SK-N-SH (cell line): Measurements from ENCODE around the gene PRRC2B. TPM values are rescaled to one million over a fixed set of nuclear protein-coding genes. Genes with fewer than 3 reads are reported as not detected.

Experiments
- CTCF ChIA-PET: fragments of 300-600, 350-600 bp; formaldehyde crosslinking; extraction: SDS; loops from one replicate; lab custom pipeline; 2021; lab: Yijun Ruan, JAX
- POLR2A ChIA-PET: fragments of 350-600 bp; sonication (Branson Sonifier 250); formaldehyde crosslinking; extraction: SDS; loops from one replicate; lab custom pipeline; 2020; ENCODE audit warnings: antibody characterized with exemption, inconsistent platforms; lab: Yijun Ruan, JAX
- DNase-seq: peaks from one replicate; pipeline ENCODE4 v3.0.0; 2012
- H2AFZ ChIP-seq: fragments of 200-600 bp; sonication (generic); 2 replicates; pipeline ENCODE4 v1.8.1; 2016; ENCODE audit warnings: antibody characterized with exemption, mild to moderate bottlenecking, low read depth
- H3F3A ChIP-seq: fragments of 200-600 bp; sonication (generic); replicated peaks from 2 replicates; pipeline ENCODE3; 2016; ENCODE audit warnings: antibody characterized with exemption, mild to moderate bottlenecking; ENCODE audit not compliant: insufficient read depth
- H3K27ac ChIP-seq, 2 experiments: fragments of 200-500 bp in 1 of 2; fragments of 200-600 bp in 1 of 2; sonication (Bioruptor generic) in 1 of 2; sonication (generic), shearing (Covaris generic) in 1 of 2; 2 replicates each; pipeline versions ENCODE4 v1.5.1 to v1.6.1; 2014 to 2016; ENCODE audit warnings: low read depth in 2 of 2, inconsistent platforms in 1 of 2, low read length in 1 of 2, mild to moderate bottlenecking in 1 of 2, mixed read lengths in 1 of 2
- H3K27me3 ChIP-seq: fragments of 200-600 bp; sonication (generic), shearing (Covaris generic); 2 replicates; pipeline ENCODE4 v1.6.1; 2016; ENCODE audit warnings: mixed run types; ENCODE audit not compliant: insufficient read depth
- H3K36me3 ChIP-seq, 2 experiments: fragments of 200-500 bp in 1 of 2; fragments of 200-600 bp in 1 of 2; sonication (Bioruptor generic) in 1 of 2; sonication (generic) in 1 of 2; replicated peaks in 1 of 2; 2 replicates each; pipeline versions ENCODE3 to v1.5.1; 2014 to 2016; ENCODE audit warnings: low read length in 1 of 2, mild to moderate bottlenecking in 1 of 2; ENCODE audit not compliant: insufficient read depth in 2 of 2, control insufficient read depth in 1 of 2
- H3K4me1 ChIP-seq, 2 experiments: fragments of 200-500 bp in 1 of 2; fragments of 200-600 bp in 1 of 2; sonication (Bioruptor generic) in 1 of 2; sonication (generic), shearing (Covaris generic) in 1 of 2; 2 replicates each; pipeline versions ENCODE4 v1.5.1 to v1.6.1; 2014 to 2016; ENCODE audit warnings: low read depth in 1 of 2, low read length in 1 of 2, mixed run types in 1 of 2; ENCODE audit not compliant: insufficient read depth in 2 of 2, control insufficient read depth in 1 of 2
- H3K4me2 ChIP-seq: fragments of 200-600 bp; sonication (generic), shearing (Covaris generic); 2 replicates; pipeline ENCODE4 v1.6.1; 2017; ENCODE audit warnings: mixed run types
- H3K4me3 ChIP-seq, 2 experiments: fragments of 200-500 bp in 1 of 2; fragments of 200-600 bp in 1 of 2; sonication (Bioruptor generic) in 1 of 2; sonication (generic), shearing (Covaris generic) in 1 of 2; 2 replicates each; pipeline versions ENCODE4 v1.5.1 to v1.8.1; 2014 to 2016; ENCODE audit warnings: low read depth in 2 of 2, inconsistent platforms in 1 of 2, low read length in 1 of 2, mild to moderate bottlenecking in 1 of 2, mixed read lengths in 1 of 2, moderate library complexity in 1 of 2
- H3K79me2 ChIP-seq: fragments of 200-600 bp; sonication (generic); 2 replicates; pipeline ENCODE4 v1.8.1; 2017; ENCODE audit warnings: mild to moderate bottlenecking; ENCODE audit not compliant: insufficient read depth
- H3K9ac ChIP-seq: fragments of 200-600 bp; sonication (generic); 2 replicates; pipeline ENCODE4 v1.6.1; 2017; ENCODE audit warnings: mixed run types
- H3K9me2 ChIP-seq: fragments of 200-600 bp; sonication (generic); 2 replicates; pipeline ENCODE4 v1.6.1; 2017; ENCODE audit warnings: mixed run types
- H3K9me3 ChIP-seq: fragments of 200-600 bp; sonication (generic); 2 replicates; pipeline ENCODE4 v1.6.1; 2017; ENCODE audit warnings: mixed run types, mild to moderate bottlenecking, moderate library complexity
- H4K20me1 ChIP-seq: fragments of 200-600 bp; sonication (generic); 2 replicates; pipeline ENCODE4 v1.6.1; 2017; ENCODE audit warnings: mild to moderate bottlenecking, mixed run types; ENCODE audit not compliant: insufficient read depth
- CHD2 ChIP-seq: fragments of 150-350 bp; IDR thresholded peaks from 2 replicates; pipeline ENCODE4 v1.6.1; 2018; ENCODE audit warnings: low read length; ENCODE audit not compliant: partially characterized antibody
- CTCF ChIP-seq: fragments of 200-600 bp; sonication (generic); IDR thresholded peaks from 2 replicates; pipeline ENCODE4 v1.6.1; 2017; ENCODE audit warnings: antibody characterized with exemption, mild to moderate bottlenecking, moderate library complexity
- ELF1 ChIP-seq: IDR thresholded peaks from 2 replicates; pipeline ENCODE4 v1.4.0; 2012
- FOXJ3 ChIP-seq: sonication (generic); formaldehyde crosslinking; IDR thresholded peaks from 2 replicates; pipeline ENCODE4 v1.5.1; 2020; ENCODE audit warnings: mild to moderate bottlenecking, missing genetic modification reagents
- GATA2 ChIP-seq: sonication (generic); formaldehyde crosslinking; IDR thresholded peaks from 2 replicates; pipeline ENCODE4 v1.5.0; 2020; ENCODE audit warnings: mild to moderate bottlenecking, missing genetic modification reagents
- MEF2A ChIP-seq: IDR thresholded peaks from 2 replicates; pipeline ENCODE4 v1.4.0; 2012; ENCODE audit warnings: low read depth, borderline replicate concordance
- MXI1 ChIP-seq: IDR thresholded peaks from 2 replicates; pipeline ENCODE4 v1.6.1; 2012; ENCODE audit warnings: mild to moderate bottlenecking, low read depth, low read length, improper control_type of control experiment
- NFIC ChIP-seq: IDR thresholded peaks from 2 replicates; pipeline ENCODE4 v1.4.0; 2012; ENCODE audit warnings: borderline replicate concordance
- RCOR1 ChIP-seq: fragments of 150-350 bp; IDR thresholded peaks from 2 replicates; pipeline ENCODE4 v1.6.1; 2017; ENCODE audit warnings: antibody characterized with exemption, low read length
- REST ChIP-seq: IDR thresholded peaks from 2 replicates; pipeline ENCODE4 v1.6.1; 2012; ENCODE audit warnings: mild to moderate bottlenecking, low read depth, low read length, moderate library complexity
- RXRA ChIP-seq: IDR thresholded peaks from 2 replicates; pipeline ENCODE4 v1.4.0; 2012; ENCODE audit warnings: low read depth, mild to moderate bottlenecking, borderline replicate concordance
- SIN3A ChIP-seq: IDR thresholded peaks from 2 replicates; pipeline ENCODE4 v1.6.1; 2012; ENCODE audit warnings: low read depth, mild to moderate bottlenecking, low read length, moderate library complexity, borderline replicate concordance
- TEAD4 ChIP-seq: IDR thresholded peaks from 2 replicates; pipeline ENCODE4 v1.4.0; 2012; ENCODE audit warnings: mild to moderate bottlenecking, borderline replicate concordance; ENCODE audit not compliant: insufficient read depth
- ZBTB33 ChIP-seq: IDR thresholded peaks from 2 replicates; pipeline ENCODE4 v1.4.0; 2012; ENCODE audit warnings: low read depth, borderline replicate concordance
- WGBS: methylation state at CpG from one replicate; pipeline ENCODE4 v1.1.6; 2017; ENCODE audit warnings: low lambda C conversion rate; 5-methylcytosine and 5-hydroxymethylcytosine counted together
- polyA plus RNA-seq, 3 experiments: library from polyadenylated mRNA; depleted of rRNA; stranded (reverse); fragments of >200 nt; gene quantifications; 2 replicates each; pipeline ENCODE4 v1.2.3, GENCODE V29; 2012
- TF ChIP-seq, protein P1 (sequence below): IDR thresholded peaks from 2 replicates; pipeline ENCODE4 v1.4.0; 2012; ENCODE audit warnings: low read depth

Gene PRRC2B
- polyA plus RNA-seq, 1 of the 3 experiments (the other 2 are of a cell fraction): 26.3 TPM

DNA sequence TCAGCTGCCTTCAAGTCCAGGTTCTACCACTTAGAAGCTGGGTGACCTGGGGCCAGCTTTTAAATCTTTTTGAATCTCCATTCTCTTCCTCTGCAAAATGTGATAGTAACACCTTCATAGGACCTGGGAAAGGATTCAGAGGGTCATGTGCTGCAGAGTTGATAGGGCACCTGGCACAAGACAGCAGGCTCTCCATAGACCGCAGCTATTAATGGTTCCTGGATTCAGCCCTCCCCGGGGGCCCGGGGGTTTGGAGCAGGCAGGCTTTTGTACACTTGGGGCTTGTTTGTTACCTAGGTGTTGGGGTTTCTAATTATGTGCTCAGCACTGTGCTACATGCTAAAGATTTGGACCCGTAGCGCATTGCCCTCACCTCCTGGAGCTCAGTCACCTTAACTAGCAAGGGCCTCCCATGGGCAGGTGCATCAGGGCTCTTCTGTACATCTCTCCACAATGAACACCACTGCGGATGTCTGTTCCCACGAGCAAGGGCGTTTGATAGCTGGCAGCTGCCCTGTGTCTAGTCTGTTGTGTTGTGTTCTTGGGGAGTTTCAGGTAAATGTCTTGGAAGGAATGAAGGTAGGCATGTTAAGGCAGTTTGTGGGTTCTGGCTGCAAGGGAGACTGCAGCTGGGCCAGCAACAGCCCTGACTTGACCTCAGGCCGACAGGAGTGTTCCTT, 12.1 kb downstream of the PRRC2B start:
- ChIA-PET POLR2A (no interaction called here), CTCF (interaction anchor here (0.6 to 1.4 kb wide), 4 partner anchors 9 to 72 kb away, joined by 3 to 5 read pairs (median 4); no protein-coding TSS in a partner anchor)
- H2AFZ ChIP-seq: no peak overlapping the region
- WGBS: 83% methylated on average over 9 of the region's 9 CpGs
- no peaks in the 10 kb centered on the region for H3K9me2 ChIP-seq
- peak overlapping the region; percentile 43; the same call in 1 of the 2 replicates for H3K4me2 ChIP-seq
- peak overlapping the region in 1 of 2 experiments; percentile 25; a peak in 2 of 4 replicates for H3K27ac ChIP-seq
- H3K36me3 ChIP-seq: peaks cover 0 to 8% of the 10 kb centered on the region in 2 experiments
- peaks cover 100% of the 10 kb centered on the region for H4K20me1 ChIP-seq
- no peaks in the 10 kb centered on the region for H3K9me3 ChIP-seq
- H3K4me3 ChIP-seq: no peak overlapping the region
- H3F3A ChIP-seq: peaks cover 6% of the 10 kb centered on the region
- H3K4me1 ChIP-seq: peaks cover 49 to 59% of the 10 kb centered on the region in 2 experiments
- H3K27me3 ChIP-seq: no peaks in the 10 kb centered on the region
- peaks cover 100% of the 10 kb centered on the region for H3K79me2 ChIP-seq
- TF ChIP-seq, protein P1, sequence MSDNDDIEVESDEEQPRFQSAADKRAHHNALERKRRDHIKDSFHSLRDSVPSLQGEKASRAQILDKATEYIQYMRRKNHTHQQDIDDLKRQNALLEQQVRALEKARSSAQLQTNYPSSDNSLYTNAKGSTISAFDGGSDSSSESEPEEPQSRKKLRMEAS: no peak
- TF ChIP-seq MEF2A: no peak
- TF ChIP-seq REST: no peak
- no peak for TF ChIP-seq TEAD4
- no peak for TF ChIP-seq GATA2 (CRISPR knock-in tag)
- TF ChIP-seq MXI1: no peak
- no peak for TF ChIP-seq CTCF
- no peak for TF ChIP-seq FOXJ3
- TF ChIP-seq SIN3A: no peak
- TF ChIP-seq RXRA: no peak
- TF ChIP-seq RCOR1: no peak
- no peak for TF ChIP-seq NFIC
- no peak for TF ChIP-seq CHD2
- TF ChIP-seq ZBTB33: no peak
- TF ChIP-seq ELF1: no peak
- H3K9ac ChIP-seq: no peak overlapping the region
- DNase-seq: no peak
